RWPE1 (cell line): ENCODE measurements around the gene TRERF1.

ENCODE experiments used
- CTCF ChIA-PET: fragments of 350-600 bp; sonication (Branson Sonifier 250); formaldehyde crosslinking; extraction: SDS; loops from one replicate; lab custom pipeline; 2021; lab: Yijun Ruan, JAX
- POLR2A ChIA-PET: fragments of 400-600 bp; formaldehyde crosslinking; extraction: SDS; loops from one replicate; lab custom pipeline; 2020; ENCODE audit warnings: antibody characterized with exemption; ENCODE audit not compliant: low non-redundant PET; lab: Yijun Ruan, JAX
- DNase-seq: peaks from one replicate; pipeline ENCODE4 v3.0.0; 2012; ENCODE audit warnings: low spot score
- H3K27ac ChIP-seq: fragments of 450-650 bp; 2 replicates; pipeline ENCODE4 v1.5.1; 2017
- TF ChIP-seq, protein P1 (sequence below): fragments of 450-650 bp; conservative IDR thresholded peaks from 2 replicates; pipeline ENCODE4 v1.5.1; 2017; ENCODE audit warnings: low read depth, mild to moderate bottlenecking

The TRERF1 gene

DNA sequence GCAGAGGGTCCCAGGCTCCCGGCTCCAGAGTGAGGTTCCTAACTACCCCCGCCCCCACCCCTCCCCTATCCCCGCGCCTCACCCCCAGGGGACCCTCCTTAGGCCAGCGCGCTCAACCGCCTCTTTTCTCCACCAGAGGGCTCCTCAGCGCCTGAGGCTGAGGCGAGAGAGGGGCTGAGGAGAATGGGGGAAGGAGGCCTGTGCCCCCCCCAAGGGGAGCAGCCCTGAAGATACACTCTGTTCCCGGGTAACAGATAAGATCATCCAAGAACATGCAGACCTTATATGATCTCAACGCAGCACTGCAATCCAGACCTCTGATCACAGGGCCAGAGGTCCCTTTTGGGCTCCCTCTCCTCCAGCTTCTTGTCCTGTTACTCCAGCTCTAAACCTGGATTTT is 190.8 kb downstream of the TRERF1 start:
- H3K27ac ChIP-seq, result peak overlapping the region; percentile 65
- POLR2A ChIA-PET, result no interaction called here
- TF ChIP-seq, protein P1, sequence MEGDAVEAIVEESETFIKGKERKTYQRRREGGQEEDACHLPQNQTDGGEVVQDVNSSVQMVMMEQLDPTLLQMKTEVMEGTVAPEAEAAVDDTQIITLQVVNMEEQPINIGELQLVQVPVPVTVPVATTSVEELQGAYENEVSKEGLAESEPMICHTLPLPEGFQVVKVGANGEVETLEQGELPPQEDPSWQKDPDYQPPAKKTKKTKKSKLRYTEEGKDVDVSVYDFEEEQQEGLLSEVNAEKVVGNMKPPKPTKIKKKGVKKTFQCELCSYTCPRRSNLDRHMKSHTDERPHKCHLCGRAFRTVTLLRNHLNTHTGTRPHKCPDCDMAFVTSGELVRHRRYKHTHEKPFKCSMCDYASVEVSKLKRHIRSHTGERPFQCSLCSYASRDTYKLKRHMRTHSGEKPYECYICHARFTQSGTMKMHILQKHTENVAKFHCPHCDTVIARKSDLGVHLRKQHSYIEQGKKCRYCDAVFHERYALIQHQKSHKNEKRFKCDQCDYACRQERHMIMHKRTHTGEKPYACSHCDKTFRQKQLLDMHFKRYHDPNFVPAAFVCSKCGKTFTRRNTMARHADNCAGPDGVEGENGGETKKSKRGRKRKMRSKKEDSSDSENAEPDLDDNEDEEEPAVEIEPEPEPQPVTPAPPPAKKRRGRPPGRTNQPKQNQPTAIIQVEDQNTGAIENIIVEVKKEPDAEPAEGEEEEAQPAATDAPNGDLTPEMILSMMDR, result no peak; the same call in 1 of the 2 replicates
- CTCF ChIA-PET, result interaction anchor here (0.6 to 1.4 kb wide), 8 partner anchors 8 to 287 kb away, joined by 3 to 6 read pairs (median 3); no protein-coding TSS in a partner anchor
- no peak for DNase-seq

DNA sequence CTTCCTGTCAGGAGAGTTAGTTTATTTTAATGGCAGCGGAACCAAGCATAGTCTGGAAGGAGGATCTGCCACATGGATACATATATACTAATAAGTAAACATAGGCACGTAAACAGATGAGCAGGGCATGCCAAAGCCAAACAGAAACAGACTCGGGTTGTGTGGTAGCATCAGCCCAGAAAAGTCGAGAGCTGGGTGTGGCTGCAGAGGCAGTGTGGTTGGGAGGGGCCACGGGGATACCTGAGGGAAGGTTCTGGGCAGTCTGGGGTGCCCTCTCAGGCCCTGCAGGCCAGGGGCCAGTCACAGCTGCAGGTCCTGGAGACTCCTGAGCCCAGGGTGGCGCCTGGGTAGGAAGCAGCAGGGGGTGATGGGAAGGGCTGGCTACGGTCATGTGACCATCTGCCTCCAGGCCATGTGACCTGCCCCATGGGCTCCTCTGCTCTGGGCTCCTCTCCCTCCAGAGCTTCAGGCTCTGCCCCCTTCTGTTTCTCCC is 191.3 kb downstream of the TRERF1 start:
- H3K27ac ChIP-seq, result peak overlapping the region; percentile 65
- TF ChIP-seq, protein P1, result no peak
- no peak for DNase-seq
- CTCF ChIA-PET, result interaction anchor here (0.5 to 1.4 kb wide), 4 partner anchors 16 to 303 kb away, joined by 4 to 5 read pairs (median 4); no protein-coding TSS in a partner anchor
- POLR2A ChIA-PET, result interaction anchor here (0.6 kb wide), 1 partner anchor 191 kb away, joined by 3 read pairs; the partner anchor contains the start of gene TRERF1

DNA sequence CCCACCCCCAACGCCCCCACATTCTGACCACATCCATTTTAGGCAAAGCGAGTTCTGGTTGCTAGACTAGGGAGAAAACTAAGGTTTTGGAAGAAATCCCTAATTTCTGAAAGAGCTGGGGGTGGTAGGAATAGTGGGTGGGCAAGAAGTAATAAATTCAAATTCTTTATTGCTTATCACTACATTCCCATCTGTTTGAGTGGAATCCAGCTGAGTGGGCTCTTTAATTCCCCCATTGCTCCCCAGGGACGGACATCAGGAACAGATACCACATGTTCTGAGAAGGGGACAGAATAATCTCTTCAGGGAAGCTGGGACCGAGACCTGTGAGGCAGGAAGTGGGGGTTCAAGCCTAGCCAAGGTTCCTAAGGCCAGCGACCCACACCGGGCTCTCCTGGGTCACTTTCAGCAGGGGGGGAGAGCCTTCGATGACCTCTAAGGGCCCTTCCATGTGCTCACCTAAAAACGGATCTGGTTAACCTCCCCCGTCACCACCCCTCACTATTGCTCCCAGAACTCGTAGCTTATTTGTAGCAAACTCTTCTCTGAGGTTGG is 191.8 kb downstream of the TRERF1 start:
- POLR2A ChIA-PET, result interaction anchor here (0.5 to 0.6 kb wide), 2 partner anchors 144 to 192 kb away, joined by 3 read pairs; partner anchors contain the start of gene TRERF1
- H3K27ac ChIP-seq, result peak overlapping the region; percentile 65
- no peak for DNase-seq
- CTCF ChIA-PET, result interaction anchor here (0.5 to 1.1 kb wide), 3 partner anchors 17 to 303 kb away, joined by 4 to 5 read pairs (median 4); no protein-coding TSS in a partner anchor
- TF ChIP-seq, protein P1, result no peak

DNA sequence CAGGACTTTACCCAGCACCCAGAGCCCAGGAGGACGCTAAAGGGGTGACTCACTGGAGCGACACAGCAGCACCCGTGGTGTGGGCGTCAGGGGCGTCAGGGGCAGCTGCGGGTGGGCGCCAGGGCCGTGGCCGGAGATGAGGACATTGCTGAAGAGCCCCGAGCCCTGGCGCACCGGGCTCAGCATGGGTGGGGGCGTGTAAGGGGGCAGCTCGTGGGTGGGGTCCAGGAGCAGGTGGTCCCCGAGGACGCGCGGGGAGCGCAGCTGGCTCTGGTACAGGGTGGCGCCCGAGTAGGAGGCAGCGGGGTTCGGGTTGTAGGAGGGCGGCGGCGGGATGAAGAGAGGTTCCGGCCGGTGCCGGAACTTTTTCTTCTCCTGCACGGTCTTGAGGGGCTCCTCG is 192.4 kb downstream of the TRERF1 start:
- H3K27ac ChIP-seq, result peak overlapping the region; percentile 16
- TF ChIP-seq, protein P1, result no peak
- no peak for DNase-seq
- POLR2A ChIA-PET, result interaction anchor here (0.5 kb wide), 1 partner anchor 145 kb away, joined by 3 read pairs; no protein-coding TSS in a partner anchor
- CTCF ChIA-PET, result interaction anchor here (0.9 kb wide), 1 partner anchor 32 kb away, joined by 5 read pairs; no protein-coding TSS in a partner anchor

DNA sequence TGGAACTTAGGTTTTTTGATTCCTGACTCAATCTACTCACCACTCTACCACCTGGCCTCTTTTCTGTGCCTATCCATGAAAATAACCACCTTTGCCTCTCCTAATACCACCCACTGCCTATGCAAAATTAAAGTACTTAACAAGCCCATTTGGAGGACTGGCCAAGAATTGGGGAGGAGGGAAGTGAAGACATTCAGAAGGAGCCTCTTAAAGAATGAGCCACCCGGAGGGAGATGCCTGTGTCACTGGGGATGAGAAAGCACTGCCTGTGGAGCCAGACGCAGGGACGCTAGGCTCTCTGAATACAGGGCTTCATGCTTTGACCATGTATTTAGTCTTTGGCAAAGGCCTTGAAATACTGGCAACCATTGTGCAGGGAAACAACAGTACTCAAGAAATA is 194.1 kb downstream of the TRERF1 start:
- DNase-seq, result no peak
- H3K27ac ChIP-seq, result no peak overlapping the region
- TF ChIP-seq, protein P1, result no peak
- ChIA-PET CTCF (no interaction called here), POLR2A (no interaction called here)

DNA sequence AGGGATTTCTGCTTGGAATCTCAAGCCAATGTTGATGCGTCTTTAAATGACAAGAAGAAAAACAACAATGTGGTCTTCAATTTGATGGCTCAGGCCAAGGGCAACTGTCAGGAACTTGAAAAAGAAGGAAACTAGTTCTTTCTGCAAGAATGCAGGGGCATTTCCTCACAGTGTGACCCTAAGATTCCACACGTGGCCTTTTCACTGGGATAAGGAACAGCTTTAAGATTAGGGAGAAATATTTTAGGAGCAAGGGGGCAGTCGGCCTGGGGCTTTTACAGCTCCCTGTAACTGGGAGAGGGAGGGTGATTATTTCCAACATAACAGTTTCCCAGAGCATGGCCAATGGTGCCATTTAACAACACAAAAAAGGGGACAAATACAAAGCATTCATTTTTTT is 194.7 kb downstream of the TRERF1 start:
- CTCF ChIA-PET, result interaction anchor here (0.6 kb wide), 1 partner anchor 90 kb away, joined by 3 read pairs; no protein-coding TSS in a partner anchor
- H3K27ac ChIP-seq, result no peak overlapping the region
- TF ChIP-seq, protein P1, result no peak
- DNase-seq, result no peak
- POLR2A ChIA-PET, result no interaction called here
